Thyroid gland (tissue), 4 donors: Measurements from ENCODE around the gene ERMARD.

ENCODE experiments used
- CTCF ChIP-seq, 6 experiments: fragments of 200-600 bp in 3 of 6; fragments of 450-650 bp in 3 of 6; sonication (generic) in 3 of 6; IDR thresholded peaks; one replicate each; pipeline ENCODE4 v1.5.1; 2016 to 2019; ENCODE audit warnings: antibody characterized with exemption in 6 of 6, mild to moderate bottlenecking in 2 of 6, inconsistent platforms in 1 of 6, moderate library complexity in 1 of 6
- POLR2A ChIP-seq, 2 donors: fragments of 450-650 bp; IDR thresholded peaks; one replicate each; pipeline ENCODE4 v1.6.1; 2017; ENCODE audit warnings: antibody characterized with exemption in 2 of 2, mild to moderate bottlenecking in 2 of 2, moderate library complexity in 1 of 2

GRCh38 chr6:169746556-169746955 is 4.9 kb upstream of the ERMARD start:
- TF ChIP-seq CTCF (IDR thresholded peaks at IDR 0.05) (no peak), POLR2A (IDR thresholded peaks at IDR 0.05) (no peak)
